ENCODE data around the gene VPS4B. TPM values are rescaled to one million over a fixed set of nuclear protein-coding genes. Genes with fewer than 3 reads are reported as not detected.

Gene VPS4B
- total RNA-seq, 1 experiment from 2014 or later, result 67.8 TPM

GRCh38 chr18:63443829-63444228, 21.6 kb upstream of the VPS4B start:
- Mint-ChIP-seq H3K9me3 (ENCODE audit: unreplicated experiment) (no peaks in the 10 kb centered on the region), H3K36me3 (ENCODE audit: insufficient read depth, unreplicated experiment) (no peaks in the 10 kb centered on the region), H3K27me3 (ENCODE audit: insufficient read depth, unreplicated experiment) (no peaks in the 10 kb centered on the region), H3K4me1 (ENCODE audit: insufficient read depth, unreplicated experiment) (peaks cover 40% of the 10 kb centered on the region), H3K27ac (ENCODE audit: low read depth, unreplicated experiment) (peak overlapping the region; percentile 74), H3K4me3 (ENCODE audit: unreplicated experiment) (peak overlapping the region; percentile 5)
- BruUV-seq (replicated peaks), result no TSS peak
- DNase-seq (ENCODE audit: unreplicated experiment), result peak; percentile 69
- intact Hi-C loops (cut with micrococcal nuclease), result loop anchor here (1.0 kb wide), 1 partner anchor 32 kb away; the partner anchor contains the start of gene SERPINB5
- ChIA-PET CTCF (interaction anchor here (0.7 to 5.3 kb wide), 6 partner anchors 8 to 313 kb away, joined by 3 to 47 read pairs (median 4); partner anchors contain the start of gene SERPINB5), POLR2A (interaction anchor here (0.6 to 17.6 kb wide), 24 partner anchors 9 to 234 kb away, joined by 3 to 863 read pairs (median 8); partner anchors contain the start of genes KDSR, SERPINB13, SERPINB5 and VPS4B)
- TF ChIP-seq, protein P1, sequence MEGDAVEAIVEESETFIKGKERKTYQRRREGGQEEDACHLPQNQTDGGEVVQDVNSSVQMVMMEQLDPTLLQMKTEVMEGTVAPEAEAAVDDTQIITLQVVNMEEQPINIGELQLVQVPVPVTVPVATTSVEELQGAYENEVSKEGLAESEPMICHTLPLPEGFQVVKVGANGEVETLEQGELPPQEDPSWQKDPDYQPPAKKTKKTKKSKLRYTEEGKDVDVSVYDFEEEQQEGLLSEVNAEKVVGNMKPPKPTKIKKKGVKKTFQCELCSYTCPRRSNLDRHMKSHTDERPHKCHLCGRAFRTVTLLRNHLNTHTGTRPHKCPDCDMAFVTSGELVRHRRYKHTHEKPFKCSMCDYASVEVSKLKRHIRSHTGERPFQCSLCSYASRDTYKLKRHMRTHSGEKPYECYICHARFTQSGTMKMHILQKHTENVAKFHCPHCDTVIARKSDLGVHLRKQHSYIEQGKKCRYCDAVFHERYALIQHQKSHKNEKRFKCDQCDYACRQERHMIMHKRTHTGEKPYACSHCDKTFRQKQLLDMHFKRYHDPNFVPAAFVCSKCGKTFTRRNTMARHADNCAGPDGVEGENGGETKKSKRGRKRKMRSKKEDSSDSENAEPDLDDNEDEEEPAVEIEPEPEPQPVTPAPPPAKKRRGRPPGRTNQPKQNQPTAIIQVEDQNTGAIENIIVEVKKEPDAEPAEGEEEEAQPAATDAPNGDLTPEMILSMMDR (IDR thresholded peaks at IDR 0.05; ENCODE audit: unreplicated experiment), result peak; percentile 16

GRCh38 chr18:63440881-63441280, 18.6 kb upstream of the VPS4B start:
- TF ChIP-seq, protein P1 (IDR thresholded peaks at IDR 0.05; ENCODE audit: unreplicated experiment), result no peak
- Mint-ChIP-seq H3K4me1 (ENCODE audit: insufficient read depth, unreplicated experiment) (peaks cover 40% of the 10 kb centered on the region), H3K36me3 (ENCODE audit: insufficient read depth, unreplicated experiment) (no peaks in the 10 kb centered on the region), H3K27me3 (ENCODE audit: insufficient read depth, unreplicated experiment) (no peaks in the 10 kb centered on the region), H3K4me3 (ENCODE audit: unreplicated experiment) (no peak overlapping the region), H3K27ac (ENCODE audit: low read depth, unreplicated experiment) (peak overlapping the region; percentile 28), H3K9me3 (ENCODE audit: unreplicated experiment) (no peaks in the 10 kb centered on the region)
- POLR2A ChIA-PET, result interaction anchor here (1.3 to 17.6 kb wide), 5 partner anchors 11 to 75 kb away, joined by 5 to 863 read pairs (median 31); partner anchors contain the start of genes SERPINB5 and VPS4B
- intact Hi-C loops (cut with micrococcal nuclease), result loop anchor here (2.0 kb wide), 1 partner anchor 14 kb away; no protein-coding TSS in a partner anchor
- no peak for DNase-seq (ENCODE audit: unreplicated experiment)
- CTCF ChIA-PET, result interaction anchor here (0.6 to 6.7 kb wide), 12 partner anchors 16 to 1012 kb away, joined by 3 to 68 read pairs (median 8); partner anchors contain the start of genes SERPINB5 and VPS4B
- BruUV-seq (replicated peaks), result no TSS peak

- BruUV-seq (replicated peaks), result no TSS peak
- Mint-ChIP-seq H3K27ac (ENCODE audit: low read depth, unreplicated experiment) (peak overlapping the region; percentile 28), H3K27me3 (ENCODE audit: insufficient read depth, unreplicated experiment) (no peaks in the 10 kb centered on the region), H3K9me3 (ENCODE audit: unreplicated experiment) (no peaks in the 10 kb centered on the region), H3K4me1 (ENCODE audit: insufficient read depth, unreplicated experiment) (peaks cover 37% of the 10 kb centered on the region), H3K4me3 (ENCODE audit: unreplicated experiment) (no peak overlapping the region), H3K36me3 (ENCODE audit: insufficient read depth, unreplicated experiment) (no peaks in the 10 kb centered on the region)
- intact Hi-C loops (cut with micrococcal nuclease), result loop anchor here (2.0 kb wide), 1 partner anchor 13 kb away; no protein-coding TSS in a partner anchor
- DNase-seq (ENCODE audit: unreplicated experiment), result peak; percentile 61
- CTCF ChIA-PET, result interaction anchor here (0.7 to 6.7 kb wide), 19 partner anchors 8 to 424 kb away, joined by 3 to 68 read pairs (median 8); partner anchors contain the start of genes SERPINB5 and VPS4B
- POLR2A ChIA-PET, result interaction anchor here (0.9 to 17.6 kb wide), 13 partner anchors 12 to 424 kb away, joined by 3 to 863 read pairs (median 8); partner anchors contain the start of genes KDSR, SERPINB5 and VPS4B
- TF ChIP-seq, protein P1 (IDR thresholded peaks at IDR 0.05; ENCODE audit: unreplicated experiment), result no peak
Measured at GRCh38 chr18:63440219-63440618, 17.9 kb upstream of the VPS4B start.

- no peaks in the 10 kb centered on the region for H3K27me3 Mint-ChIP-seq (ENCODE audit: insufficient read depth, unreplicated experiment)
- no TSS peak for BruUV-seq (replicated peaks)
- no peak overlapping the region for H3K4me3 Mint-ChIP-seq (ENCODE audit: unreplicated experiment)
- no peaks in the 10 kb centered on the region for H3K36me3 Mint-ChIP-seq (ENCODE audit: insufficient read depth, unreplicated experiment)
- ChIA-PET CTCF (interaction anchor here (0.6 to 6.7 kb wide), 42 partner anchors 9 to 729 kb away, joined by 3 to 68 read pairs (median 5); partner anchors contain the start of genes SERPINB5 and VPS4B), POLR2A (interaction anchor here (0.5 to 17.6 kb wide), 21 partner anchors 13 to 724 kb away, joined by 3 to 863 read pairs (median 5); partner anchors contain the start of genes KDSR, PHLPP1, SERPINB5 and VPS4B)
- TF ChIP-seq, protein P1 (IDR thresholded peaks at IDR 0.05; ENCODE audit: unreplicated experiment), result peak; percentile 74
- peak; percentile 71 for DNase-seq (ENCODE audit: unreplicated experiment)
- no peaks in the 10 kb centered on the region for H3K9me3 Mint-ChIP-seq (ENCODE audit: unreplicated experiment)
- H3K4me1 Mint-ChIP-seq (ENCODE audit: insufficient read depth, unreplicated experiment), result peaks cover 34% of the 10 kb centered on the region
- intact Hi-C loops (cut with micrococcal nuclease), result loop anchor here (1.0 to 5.0 kb wide), 10 partner anchors 39 to 852 kb away; partner anchors contain the start of gene PHLPP1
- no peak overlapping the region for H3K27ac Mint-ChIP-seq (ENCODE audit: low read depth, unreplicated experiment)
Measured at GRCh38 chr18:63439334-63439733, 17.1 kb upstream of the VPS4B start.

Measured in MCF 10A (cell line).